Ovary (tissue), 3 donors: Measurements from ENCODE around the gene SLC26A11.
"Not testable (repeated sequence)": the region's sequence is repeated elsewhere in the genome, so short reads cannot be mapped to it uniquely, and the experiment has no call there.

ENCODE experiments used
- CTCF ChIP-seq, 3 donors: fragments of 450-650 bp in 2 of 3; fragments of 200-600 bp in 1 of 3; IDR thresholded peaks; one replicate each; pipeline versions ENCODE4 v1.5.1 to v1.8.0; 2016 to 2022; ENCODE audit warnings: antibody characterized with exemption in 3 of 3, mild to moderate bottlenecking in 1 of 3
- EP300 ChIP-seq: sonication (generic); formaldehyde crosslinking; IDR thresholded peaks from one replicate; pipeline ENCODE4 v1.6.1; 2017; ENCODE audit warnings: antibody characterized with exemption
- POLR2A ChIP-seq: fragments of 450-650 bp; IDR thresholded peaks from one replicate; pipeline ENCODE4 v1.6.1; 2017; ENCODE audit warnings: antibody characterized with exemption, mild to moderate bottlenecking, moderate library complexity
- donor health status: DM: no; HTN: no; CAD: no.

- not testable (repeated sequence) for TF ChIP-seq CTCF (IDR thresholded peaks at IDR 0.05); POLR2A; EP300
Observed at GRCh38 chr17:80275857-80276256, 55.6 kb downstream of the SLC26A11 start.
